SH-SY5Y (cell line): Measurements from ENCODE around the gene GINS3.

Experiments
- GATA2 ChIP-seq: IDR thresholded peaks from 2 replicates; pipeline ENCODE4 v1.6.1; 2011; ENCODE audit warnings: mild to moderate bottlenecking, low read depth, low read length
- GATA3 ChIP-seq: IDR thresholded peaks from 2 replicates; pipeline ENCODE4 v1.6.1; 2011; ENCODE audit warnings: low read depth, mild to moderate bottlenecking, low read length, moderate library complexity

DNA sequence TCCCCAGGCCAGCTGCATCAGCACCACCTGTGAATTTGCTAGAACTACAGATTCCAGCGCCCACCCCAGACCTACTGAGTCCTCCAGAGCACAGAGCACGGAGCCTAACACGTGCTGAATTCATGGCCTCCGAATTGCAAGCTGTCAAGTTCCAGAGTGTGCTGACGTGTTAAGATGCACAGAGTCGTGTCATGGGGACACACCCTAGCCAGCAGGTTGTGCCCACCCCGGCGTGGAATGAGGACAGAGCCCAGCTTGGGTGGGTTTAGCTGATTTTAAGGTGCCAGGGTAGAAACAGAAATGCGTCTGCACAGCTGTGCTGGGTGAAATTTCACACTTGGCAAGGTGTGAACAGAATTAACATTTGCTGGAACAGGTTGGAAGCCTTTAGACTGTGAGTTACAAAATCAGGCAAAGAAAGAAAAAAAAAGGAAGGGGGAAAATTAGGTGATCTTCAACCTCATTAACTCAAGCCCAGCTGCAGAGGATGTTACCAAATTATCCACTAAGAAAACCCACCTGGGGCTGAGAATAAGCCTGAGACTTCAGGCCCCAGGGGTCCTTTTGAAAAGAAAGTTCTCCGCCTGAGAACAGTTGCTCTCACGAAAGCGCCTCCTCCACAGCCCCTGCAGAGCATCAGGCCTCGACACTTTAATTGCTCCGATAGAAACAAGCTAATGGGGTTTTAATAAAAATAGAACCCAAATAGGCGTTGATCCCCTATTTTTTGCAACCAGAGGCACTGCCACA, 27.1 kb downstream of the GINS3 start:
- no peak for TF ChIP-seq GATA2
- no peak for TF ChIP-seq GATA3
